Sigmoid colon (tissue), 4 donors: ENCODE data around the gene LTA.

Experiments used
- EP300 ChIP-seq, 4 donors: sonication (generic); formaldehyde crosslinking; IDR thresholded peaks; one replicate each; pipeline ENCODE4 v1.6.1; 2017; ENCODE audit warnings: antibody characterized with exemption in 4 of 4
- POLR2A ChIP-seq, 2 donors: fragments of 450-650 bp; IDR thresholded peaks; one replicate each; pipeline ENCODE4 v1.6.1; 2016; ENCODE audit warnings: antibody characterized with exemption in 2 of 2, mild to moderate bottlenecking in 2 of 2, moderate library complexity in 2 of 2
- TF ChIP-seq, protein P1 (sequence below), 4 experiments: fragments of 450-650 bp in 3 of 4; fragments of 200-600 bp in 1 of 4; IDR thresholded peaks; one replicate each; pipeline ENCODE4 v1.5.1; 2016 to 2019; ENCODE audit warnings: antibody characterized with exemption in 4 of 4, mild to moderate bottlenecking in 3 of 4, moderate library complexity in 2 of 4

- TF ChIP-seq, protein P1, sequence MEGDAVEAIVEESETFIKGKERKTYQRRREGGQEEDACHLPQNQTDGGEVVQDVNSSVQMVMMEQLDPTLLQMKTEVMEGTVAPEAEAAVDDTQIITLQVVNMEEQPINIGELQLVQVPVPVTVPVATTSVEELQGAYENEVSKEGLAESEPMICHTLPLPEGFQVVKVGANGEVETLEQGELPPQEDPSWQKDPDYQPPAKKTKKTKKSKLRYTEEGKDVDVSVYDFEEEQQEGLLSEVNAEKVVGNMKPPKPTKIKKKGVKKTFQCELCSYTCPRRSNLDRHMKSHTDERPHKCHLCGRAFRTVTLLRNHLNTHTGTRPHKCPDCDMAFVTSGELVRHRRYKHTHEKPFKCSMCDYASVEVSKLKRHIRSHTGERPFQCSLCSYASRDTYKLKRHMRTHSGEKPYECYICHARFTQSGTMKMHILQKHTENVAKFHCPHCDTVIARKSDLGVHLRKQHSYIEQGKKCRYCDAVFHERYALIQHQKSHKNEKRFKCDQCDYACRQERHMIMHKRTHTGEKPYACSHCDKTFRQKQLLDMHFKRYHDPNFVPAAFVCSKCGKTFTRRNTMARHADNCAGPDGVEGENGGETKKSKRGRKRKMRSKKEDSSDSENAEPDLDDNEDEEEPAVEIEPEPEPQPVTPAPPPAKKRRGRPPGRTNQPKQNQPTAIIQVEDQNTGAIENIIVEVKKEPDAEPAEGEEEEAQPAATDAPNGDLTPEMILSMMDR (IDR thresholded peaks at IDR 0.05), result no peak
- TF ChIP-seq EP300 (IDR thresholded peaks at IDR 0.05) (no peak), POLR2A (IDR thresholded peaks at IDR 0.05) (no peak)
Measured at GRCh38 chr6:31574106-31575061, 2.3 kb downstream of the LTA start.
